ENCODE data around the gene DAPP1.

DNA sequence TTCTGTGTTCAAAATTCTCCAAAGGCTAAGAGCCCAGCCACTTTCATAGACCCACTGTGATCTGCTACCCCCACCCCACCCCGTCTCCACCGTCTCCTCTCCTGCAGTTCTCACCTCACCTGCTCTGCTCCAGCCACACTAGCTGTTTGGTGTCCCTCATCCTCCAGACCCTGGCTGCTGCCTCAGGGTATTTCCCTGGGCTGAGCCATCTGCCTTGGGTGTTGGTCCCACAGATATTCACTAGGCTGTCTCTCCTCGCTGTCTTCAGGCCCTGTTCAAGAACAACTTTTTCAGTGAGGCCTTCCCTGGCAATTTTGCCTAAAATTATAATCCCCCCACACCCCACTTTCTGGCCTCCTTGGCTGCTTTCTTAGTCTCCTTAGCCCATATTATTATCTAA, 31.8 kb upstream of the DAPP1 start:
- TF ChIP-seq POLR2A (IDR thresholded peaks at IDR 0.05): no peak
- TF ChIP-seq, protein P1, sequence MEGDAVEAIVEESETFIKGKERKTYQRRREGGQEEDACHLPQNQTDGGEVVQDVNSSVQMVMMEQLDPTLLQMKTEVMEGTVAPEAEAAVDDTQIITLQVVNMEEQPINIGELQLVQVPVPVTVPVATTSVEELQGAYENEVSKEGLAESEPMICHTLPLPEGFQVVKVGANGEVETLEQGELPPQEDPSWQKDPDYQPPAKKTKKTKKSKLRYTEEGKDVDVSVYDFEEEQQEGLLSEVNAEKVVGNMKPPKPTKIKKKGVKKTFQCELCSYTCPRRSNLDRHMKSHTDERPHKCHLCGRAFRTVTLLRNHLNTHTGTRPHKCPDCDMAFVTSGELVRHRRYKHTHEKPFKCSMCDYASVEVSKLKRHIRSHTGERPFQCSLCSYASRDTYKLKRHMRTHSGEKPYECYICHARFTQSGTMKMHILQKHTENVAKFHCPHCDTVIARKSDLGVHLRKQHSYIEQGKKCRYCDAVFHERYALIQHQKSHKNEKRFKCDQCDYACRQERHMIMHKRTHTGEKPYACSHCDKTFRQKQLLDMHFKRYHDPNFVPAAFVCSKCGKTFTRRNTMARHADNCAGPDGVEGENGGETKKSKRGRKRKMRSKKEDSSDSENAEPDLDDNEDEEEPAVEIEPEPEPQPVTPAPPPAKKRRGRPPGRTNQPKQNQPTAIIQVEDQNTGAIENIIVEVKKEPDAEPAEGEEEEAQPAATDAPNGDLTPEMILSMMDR (IDR thresholded peaks at IDR 0.05): no peak

Measured in right lobe of liver (tissue), 4 donors.